Liver (tissue), 3 donors: ENCODE results near the gene CTSH.

Source experiments
- CTCF ChIP-seq: fragments of 150-350 bp; IDR thresholded peaks from 2 replicates; pipeline ENCODE4 v1.5.1; 2017; ENCODE audit warnings: improper control_type of control experiment, low read depth, low read length; ENCODE audit not compliant: missing input control
- FOXA1 ChIP-seq: IDR thresholded peaks from 2 replicates; pipeline ENCODE4 v1.6.1; 2016; ENCODE audit warnings: antibody characterized with exemption
- JUND ChIP-seq, 2 donors: IDR thresholded peaks; 2 replicates each; pipeline ENCODE4 v1.6.1; 2016; ENCODE audit warnings: antibody characterized with exemption in 2 of 2
- RAD21 ChIP-seq, 2 donors: IDR thresholded peaks; 2 replicates each; pipeline ENCODE4 v1.6.1; 2016; ENCODE audit warnings: antibody characterized with exemption in 2 of 2, mild to moderate bottlenecking in 2 of 2
- REST ChIP-seq: IDR thresholded peaks from 2 replicates; pipeline ENCODE4 v1.6.1; 2016; ENCODE audit warnings: antibody characterized with exemption, mild to moderate bottlenecking
- SP1 ChIP-seq: IDR thresholded peaks from 2 replicates; pipeline ENCODE4 v1.6.1; 2018; ENCODE audit warnings: antibody characterized with exemption, mild to moderate bottlenecking
- TAF1 ChIP-seq: conservative IDR thresholded peaks from 2 replicates; pipeline ENCODE4 v1.6.1; 2016; ENCODE audit warnings: antibody characterized with exemption, mild to moderate bottlenecking
- YY1 ChIP-seq: IDR thresholded peaks from 2 replicates; pipeline ENCODE4 v1.6.1; 2016; ENCODE audit warnings: antibody characterized with exemption, mild to moderate bottlenecking
- TF ChIP-seq, protein P1 (sequence below): IDR thresholded peaks from 2 replicates; pipeline ENCODE4 v1.6.1; 2016; ENCODE audit warnings: antibody characterized with exemption
- TF ChIP-seq, protein P2 (sequence below): IDR thresholded peaks from 2 replicates; pipeline ENCODE4 v1.6.1; 2016; ENCODE audit warnings: antibody characterized with exemption
- donor health status: healthy.
- donor health status: healthy.

GRCh38 chr15:78923015-78923414, 21.8 kb downstream of the CTSH start:
- TF ChIP-seq SP1 = no peak
- no peak for TF ChIP-seq CTCF
- no peak for TF ChIP-seq RAD21 (IDR thresholded peaks at IDR 0.05)
- no peak for TF ChIP-seq REST
- no peak for TF ChIP-seq TAF1
- TF ChIP-seq JUND (IDR thresholded peaks at IDR 0.05) = no peak
- TF ChIP-seq, protein P1, sequence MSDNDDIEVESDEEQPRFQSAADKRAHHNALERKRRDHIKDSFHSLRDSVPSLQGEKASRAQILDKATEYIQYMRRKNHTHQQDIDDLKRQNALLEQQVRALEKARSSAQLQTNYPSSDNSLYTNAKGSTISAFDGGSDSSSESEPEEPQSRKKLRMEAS = no peak
- TF ChIP-seq, protein P2, sequence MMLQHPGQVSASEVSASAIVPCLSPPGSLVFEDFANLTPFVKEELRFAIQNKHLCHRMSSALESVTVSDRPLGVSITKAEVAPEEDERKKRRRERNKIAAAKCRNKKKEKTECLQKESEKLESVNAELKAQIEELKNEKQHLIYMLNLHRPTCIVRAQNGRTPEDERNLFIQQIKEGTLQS = no peak
- no peak for TF ChIP-seq YY1
- no peak for TF ChIP-seq FOXA1
